ENCODE measurements around the gene CEP126. TPM values are rescaled to one million over a fixed set of nuclear protein-coding genes. Genes with fewer than 3 reads are reported as not detected.
A peak's percentile ranks its signal among the peaks of the same experiment; 100 is the strongest.

The CEP126 gene, protein sequence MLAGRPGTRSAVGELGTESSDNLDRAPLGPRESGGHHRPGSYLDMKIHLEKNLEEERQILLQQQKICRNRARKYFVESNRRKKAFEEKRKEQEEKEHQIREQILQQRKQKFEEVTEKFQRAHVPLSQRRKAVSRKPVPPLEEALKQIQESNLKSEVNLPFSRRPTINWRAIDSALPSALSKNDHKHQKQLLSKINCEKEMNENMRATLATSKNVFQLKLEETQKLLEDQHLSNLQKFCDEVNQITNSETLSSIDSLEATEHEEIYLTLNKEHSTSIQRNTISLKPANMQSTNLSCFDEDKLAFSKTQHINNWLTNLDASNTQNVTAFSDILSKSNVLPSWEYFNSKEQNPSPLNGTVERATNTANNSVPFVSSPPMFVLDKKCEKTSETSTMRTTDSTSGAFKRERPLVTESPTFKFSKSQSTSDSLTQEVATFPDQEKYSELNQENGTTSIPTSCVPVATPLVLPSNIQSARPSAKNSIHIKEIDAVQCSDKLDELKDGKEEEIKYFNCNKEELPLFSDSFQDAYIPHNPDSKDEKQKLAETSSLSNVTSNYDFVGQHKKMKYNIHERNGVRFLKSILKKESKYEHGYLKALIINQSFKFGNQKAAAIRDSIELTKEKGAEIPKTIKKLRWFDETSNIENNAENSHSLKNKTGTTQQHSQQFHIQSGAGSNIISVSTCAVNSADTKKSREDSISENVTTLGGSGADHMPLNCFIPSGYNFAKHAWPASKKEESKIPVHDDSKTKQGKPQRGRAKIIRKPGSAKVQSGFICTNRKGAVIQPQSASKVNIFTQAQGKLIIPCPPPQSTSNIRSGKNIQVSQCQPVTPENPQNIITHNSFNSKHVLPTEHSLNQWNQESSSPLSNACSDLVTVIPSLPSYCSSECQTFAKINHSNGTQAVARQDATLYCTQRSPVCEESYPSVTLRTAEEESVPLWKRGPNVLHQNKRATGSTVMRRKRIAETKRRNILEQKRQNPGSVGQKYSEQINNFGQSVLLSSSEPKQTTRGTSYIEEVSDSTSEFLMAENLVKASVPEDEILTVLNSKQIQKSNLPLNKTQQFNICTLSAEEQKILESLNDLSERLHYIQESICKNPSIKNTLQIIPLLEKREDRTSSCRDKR
- total RNA-seq, result 9.6 TPM

DNA sequence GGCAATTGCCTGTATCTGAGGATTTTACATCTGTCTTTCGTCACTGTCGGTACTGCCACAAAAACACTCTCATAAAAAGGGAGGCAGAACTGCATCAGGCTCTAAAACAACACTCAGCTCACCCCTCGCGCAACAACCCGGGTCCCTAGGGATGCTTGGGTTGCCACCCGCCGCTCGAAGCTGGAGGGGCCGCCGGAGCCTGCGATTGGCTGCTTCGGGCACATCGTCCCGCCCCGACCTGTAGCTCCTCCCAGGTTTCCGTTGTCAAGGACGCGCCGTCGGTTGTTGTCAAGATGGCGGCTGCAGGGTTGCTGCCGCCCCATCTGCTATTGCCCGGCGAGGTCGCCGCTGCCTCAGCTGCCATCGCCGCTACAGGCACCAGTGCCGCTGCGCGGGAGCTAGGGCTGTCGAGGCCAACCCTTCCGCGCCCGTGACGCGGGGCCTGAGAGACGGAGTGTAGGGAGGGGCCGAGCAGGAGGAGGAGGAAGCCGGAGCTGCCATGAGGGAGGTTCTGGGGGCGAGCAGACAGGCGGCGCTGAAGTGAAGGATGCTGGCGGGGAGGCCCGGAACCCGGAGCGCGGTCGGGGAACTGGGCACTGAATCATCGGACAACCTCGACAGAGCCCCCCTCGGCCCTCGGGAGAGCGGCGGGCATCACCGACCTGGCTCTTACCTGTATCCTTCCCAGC is at the start of gene CEP126:
Gene CEP126, plus strand, starts transcription at position 273 of the 689 bp plus-strand sequence. Its CDS starts 275 bp downstream, at position 548.
- DNase-seq (ENCODE audit: extremely low spot score in 2 of 2), result peak in 1 of 2 donors; percentile 97
- intact Hi-C loops (cut with DNase I), result no loop called here
- Histone ChIP-seq H3K27ac (peak within 1 kb of the TSS; percentile 88), H3K36me3 (no peaks in the 10 kb centered on the region), H3K27me3 (no peaks in the 10 kb centered on the region), H3K9me3 (no peaks in the 10 kb centered on the region), H3K4me3 (peak within 1 kb of the TSS; percentile 68 to 70), H3K4me1 (peaks cover 3% of the 10 kb centered on the region)
- peak; percentile 72 to 93 for TF ChIP-seq POLR2AphosphoS5 (IDR thresholded peaks at IDR 0.05; ENCODE audit: insufficient read depth in 1 of 2, low read depth in 1 of 2)
- TF ChIP-seq POLR2A (IDR thresholded peaks at IDR 0.05), result peak in 1 of 2 donors; percentile 10
- peak in 2 of 3 experiments; percentile 26 to 38 for TF ChIP-seq CTCF (IDR thresholded peaks at IDR 0.05)

DNA sequence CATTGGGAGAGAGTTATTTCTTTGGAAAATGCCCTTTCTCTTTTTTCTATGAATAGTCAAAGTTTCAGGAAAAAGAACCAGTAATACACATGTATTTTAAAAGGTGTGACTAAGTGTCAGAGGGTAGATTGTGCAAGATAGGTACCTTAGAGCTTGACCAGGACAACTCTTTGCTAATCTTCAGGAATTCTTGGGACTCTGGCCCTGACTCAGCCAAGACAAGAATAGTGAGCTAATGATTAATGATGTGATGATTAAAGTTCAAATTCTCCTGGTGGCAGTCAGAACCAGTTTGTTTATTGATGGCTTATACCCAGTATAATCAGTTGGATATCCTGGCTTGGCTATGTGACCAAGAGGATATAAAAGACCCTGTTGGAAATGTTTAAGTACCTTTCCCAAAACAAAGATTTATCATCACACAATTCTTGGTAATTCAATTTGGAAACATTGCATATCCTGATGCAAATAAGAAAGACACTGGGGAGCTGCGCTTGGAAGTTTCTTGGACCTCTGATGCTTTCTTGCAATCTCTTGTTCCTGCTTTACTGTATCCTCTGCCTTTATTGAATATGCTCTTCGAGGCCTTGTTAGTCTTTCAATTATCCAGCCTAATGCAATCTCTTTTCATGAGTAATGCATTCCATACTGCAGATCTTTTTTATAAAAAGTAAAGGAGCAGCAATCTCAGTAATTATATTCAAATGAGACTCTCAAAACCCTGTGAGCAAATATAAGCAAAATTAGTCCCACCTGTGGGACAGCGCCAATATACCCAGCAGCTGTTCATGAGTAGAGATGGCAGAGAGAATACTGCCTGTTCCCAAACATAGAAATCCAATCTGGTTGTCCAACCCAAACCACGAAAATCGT is 48.0 kb upstream of the CEP126 start:
- Histone ChIP-seq H3K9me3 (no peaks in the 10 kb centered on the region), H3K36me3 (no peaks in the 10 kb centered on the region), H3K4me1 (peaks cover 16% of the 10 kb centered on the region), H3K4me3 (no peak overlapping the region), H3K27ac (no peak overlapping the region), H3K27me3 (no peaks in the 10 kb centered on the region)
- intact Hi-C loops (cut with DNase I), result no loop called here
- DNase-seq (ENCODE audit: extremely low spot score in 2 of 2), result no peak
- TF ChIP-seq POLR2AphosphoS5 (IDR thresholded peaks at IDR 0.05; ENCODE audit: insufficient read depth in 1 of 2, low read depth in 1 of 2), result no peak
- TF ChIP-seq POLR2A (IDR thresholded peaks at IDR 0.05), result no peak
- TF ChIP-seq CTCF (IDR thresholded peaks at IDR 0.05), result no peak

- intact Hi-C loops (cut with DNase I), result no loop called here
- TF ChIP-seq POLR2AphosphoS5 (IDR thresholded peaks at IDR 0.05; ENCODE audit: insufficient read depth in 1 of 2, low read depth in 1 of 2) (no peak), POLR2A (IDR thresholded peaks at IDR 0.05) (no peak)
- Histone ChIP-seq H3K27ac (no peak overlapping the region), H3K4me1 (peaks cover 5% of the 10 kb centered on the region), H3K36me3 (no peaks in the 10 kb centered on the region), H3K4me3 (no peak overlapping the region), H3K9me3 (no peaks in the 10 kb centered on the region), H3K27me3 (no peaks in the 10 kb centered on the region)
- no peak for DNase-seq (ENCODE audit: extremely low spot score in 2 of 2)
Measured at GRCh38 chr11:101867951-101868350, 46.9 kb upstream of the CEP126 start.

- no peaks in the 10 kb centered on the region for H3K36me3 ChIP-seq
- no peak for DNase-seq (ENCODE audit: extremely low spot score in 2 of 2)
- intact Hi-C loops (cut with DNase I), result no loop called here
- no peak overlapping the region for H3K27ac ChIP-seq
- no peak for TF ChIP-seq CTCF (IDR thresholded peaks at IDR 0.05)
- TF ChIP-seq POLR2AphosphoS5 (IDR thresholded peaks at IDR 0.05; ENCODE audit: insufficient read depth in 1 of 2, low read depth in 1 of 2), result no peak
- no peak for TF ChIP-seq POLR2A (IDR thresholded peaks at IDR 0.05)
- no peaks in the 10 kb centered on the region for H3K4me1 ChIP-seq
- no peak overlapping the region for H3K4me3 ChIP-seq
- H3K9me3 ChIP-seq, result no peaks in the 10 kb centered on the region
- H3K27me3 ChIP-seq, result no peaks in the 10 kb centered on the region
Measured at GRCh38 chr11:101870510-101870909, 44.3 kb upstream of the CEP126 start.
